Loucy (cell line): ENCODE data around the gene B4GALT3.

ENCODE experiments used
- CTCF ChIP-seq: fragments of 200-600 bp; sonication (generic); conservative IDR thresholded peaks from 2 replicates; pipeline ENCODE4 v1.5.1; 2014; ENCODE audit warnings: mild to moderate bottlenecking, antibody characterized with exemption, low read length
- EZH2phosphoT487 ChIP-seq: fragments of 200-600 bp; IDR thresholded peaks from 2 replicates; pipeline ENCODE4 v1.6.1; 2018; ENCODE audit warnings: antibody characterized with exemption, mild to moderate bottlenecking, moderate library complexity, borderline replicate concordance

GRCh38 chr1:161172349-161172748 lies 5.0 kb downstream of the B4GALT3 start:
- TF ChIP-seq EZH2phosphoT487 (no peak), CTCF (no peak)
